Spleen (tissue), 11 donors: ENCODE results near the gene APOBEC3C. TPM values are rescaled to one million over a fixed set of nuclear protein-coding genes. Genes with fewer than 3 reads are reported as not detected.
A peak's percentile ranks its signal among the peaks of the same experiment; 100 is the strongest.
"Not testable (repeated sequence)": the region's sequence is repeated elsewhere in the genome, so short reads cannot be mapped to it uniquely, and the experiment has no call there.

ENCODE experiments used
- DNase-seq: peaks from one replicate; pipeline ENCODE4 v3.0.0-alpha.2; 2020
- H3K27ac ChIP-seq, 8 donors: fragments of 200-600 bp; sonication (generic) in 7 of 8; 1 replicate in 4 of 8; 2 replicates in 4 of 8; pipeline versions ENCODE4 v1.5.0 to v1.8.0; 2016 to 2021; ENCODE audit warnings: inconsistent platforms in 4 of 8, mild to moderate bottlenecking in 4 of 8, moderate library complexity in 1 of 8
- H3K27me3 ChIP-seq, 7 donors: fragments of 200-600 bp; sonication (generic) in 6 of 7; replicated peaks in 1 of 7; 1 replicate in 4 of 7; 2 replicates in 3 of 7; pipeline versions ENCODE4 v1.5.0 to v1.8.0; 2016 to 2021; ENCODE audit warnings: inconsistent platforms in 3 of 7, mild to moderate bottlenecking in 1 of 7
- H3K36me3 ChIP-seq, 6 donors: fragments of 200-600 bp; sonication (generic) in 5 of 6; 1 replicate in 4 of 6; 2 replicates in 2 of 6; pipeline versions ENCODE4 v1.5.0 to v1.8.0; 2016 to 2021; ENCODE audit warnings: inconsistent platforms in 2 of 6
- H3K4me1 ChIP-seq, 6 donors: fragments of 200-600 bp; sonication (generic) in 5 of 6; 1 replicate in 3 of 6; 2 replicates in 3 of 6; pipeline versions ENCODE4 v1.5.0 to v1.8.0; 2016 to 2021; ENCODE audit warnings: inconsistent platforms in 3 of 6
- H3K4me3 ChIP-seq, 8 donors: fragments of 200-600 bp; sonication (generic) in 7 of 8; 1 replicate in 4 of 8; 2 replicates in 4 of 8; pipeline versions ENCODE4 v1.5.0 to v1.8.0; 2016 to 2021; ENCODE audit warnings: inconsistent platforms in 4 of 8, mild to moderate bottlenecking in 4 of 8, moderate library complexity in 2 of 8
- H3K9me3 ChIP-seq, 8 donors: fragments of 200-600 bp; sonication (generic) in 7 of 8; 1 replicate in 4 of 8; 2 replicates in 4 of 8; pipeline versions ENCODE4 v1.5.0 to v1.8.0; 2016 to 2021; ENCODE audit warnings: inconsistent platforms in 4 of 8
- POLR2A ChIP-seq, 3 donors: fragments of 450-650 bp; IDR thresholded peaks; one replicate each; pipeline ENCODE4 v1.5.1; 2017; ENCODE audit warnings: antibody characterized with exemption in 3 of 3, mild to moderate bottlenecking in 1 of 3
- POLR2AphosphoS5 ChIP-seq, 3 donors: sonication (generic); formaldehyde crosslinking; IDR thresholded peaks; one replicate each; pipeline ENCODE4 v1.5.1; 2017; ENCODE audit warnings: antibody characterized with exemption in 3 of 3
- WGBS, 5 donors: extraction: QIAGEN DNeasy Blood & Tissue Kit in 3 of 5; methylation state at CpG; one replicate each; pipeline versions ENCODE4 v1.1.5 to v1.1.7; 2013 to 2018; 5-methylcytosine and 5-hydroxymethylcytosine counted together
- intact Hi-C: fragments of 100-400 bp; cut with DNase I; formaldehyde crosslinking; loops from one replicate; pipeline ENCODE4 v1.15.0; 2023; ENCODE audit warnings: low total_unique reads
- polyA plus RNA-seq, 3 donors: library from polyadenylated mRNA; stranded (reverse); fragments of 200-250 nt; gene quantifications; one replicate each; pipeline ENCODE4 v1.2.1, GENCODE V29; 2013
- total RNA-seq, 7 donors: library from RNA; depleted of rRNA in 3 of 7; stranded (reverse); fragments of >200 nt in 3 of 7; fragmentation: NEBNext Ultra II Directional in 4 of 7; extraction: Animal tissue kit (Norgen Biotek cat#: 25700) in 4 of 7; gene quantifications; one replicate each; pipeline versions ENCODE4 v1.1.0 to v1.2.1, GENCODE V29; 2016 to 2021
- TF ChIP-seq, protein P1 (sequence below), 11 experiments: fragments of 200-600 bp in 7 of 11; fragments of 450-650 bp in 4 of 11; sonication (generic) in 4 of 11; IDR thresholded peaks in 8 of 11; conservative IDR thresholded peaks in 3 of 11; 1 replicate in 7 of 11; 2 replicates in 4 of 11; pipeline versions ENCODE4 v1.4.0 to v1.8.0; 2016 to 2021; ENCODE audit warnings: antibody characterized with exemption in 11 of 11, inconsistent platforms in 4 of 11, mild to moderate bottlenecking in 1 of 11
- donor health status: healthy with polysubstance abuse.
- donor health status: DM: no; HTN: no; CAD: no; lungs with moderate emphysema.
- donor health status: DM: no; HTN: no; CAD: no.
- donor health status: Bipolar disorder and iron deficiency.
- donor health status: healthy.
- donor health status: DM: no; HTN: no; CAD: no.
- donor health status: DM: yes; HTN: yes; CAD: no.

The APOBEC3C gene
- total and polyA plus RNA-seq, 10 donors: 23.5 to 72.4 (median 49.7) TPM

DNA sequence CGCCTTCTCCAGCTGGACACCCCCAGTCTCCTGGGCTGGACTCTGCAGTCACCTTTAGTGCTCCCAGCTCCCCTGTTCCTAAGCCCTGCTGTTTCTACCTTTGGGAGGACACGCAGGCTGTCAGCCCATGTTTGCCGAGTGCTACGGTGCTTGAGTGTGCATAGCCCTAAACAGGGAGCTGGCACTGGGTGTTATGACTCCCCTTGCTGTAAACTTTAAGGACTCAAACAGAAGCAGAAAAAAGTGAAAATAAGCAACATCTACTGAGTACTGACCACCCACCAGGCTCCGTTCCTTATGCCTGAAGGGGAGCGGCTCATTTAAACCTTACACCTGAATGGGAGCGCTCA, 39.3 kb upstream of the APOBEC3C start:
- Histone ChIP-seq H3K27me3 (peaks cover 0 to 23% (median 0%) of the 10 kb centered on the region in 7 donors), H3K27ac (no peak overlapping the region), H3K36me3 (no peaks in the 10 kb centered on the region), H3K4me1 (peaks cover 0 to 24% (median 6%) of the 10 kb centered on the region in 6 donors), H3K9me3 (no peaks in the 10 kb centered on the region), H3K4me3 (no peak overlapping the region)
- 87 to 98% (median 90%) methylated on average over 7 of the region's 7 CpGs; no CpG with 5 or more reads in 1 of the 5 donors for WGBS, 5 donors
- no peak for DNase-seq
- intact Hi-C loops: no loop called here
- TF ChIP-seq, protein P1, sequence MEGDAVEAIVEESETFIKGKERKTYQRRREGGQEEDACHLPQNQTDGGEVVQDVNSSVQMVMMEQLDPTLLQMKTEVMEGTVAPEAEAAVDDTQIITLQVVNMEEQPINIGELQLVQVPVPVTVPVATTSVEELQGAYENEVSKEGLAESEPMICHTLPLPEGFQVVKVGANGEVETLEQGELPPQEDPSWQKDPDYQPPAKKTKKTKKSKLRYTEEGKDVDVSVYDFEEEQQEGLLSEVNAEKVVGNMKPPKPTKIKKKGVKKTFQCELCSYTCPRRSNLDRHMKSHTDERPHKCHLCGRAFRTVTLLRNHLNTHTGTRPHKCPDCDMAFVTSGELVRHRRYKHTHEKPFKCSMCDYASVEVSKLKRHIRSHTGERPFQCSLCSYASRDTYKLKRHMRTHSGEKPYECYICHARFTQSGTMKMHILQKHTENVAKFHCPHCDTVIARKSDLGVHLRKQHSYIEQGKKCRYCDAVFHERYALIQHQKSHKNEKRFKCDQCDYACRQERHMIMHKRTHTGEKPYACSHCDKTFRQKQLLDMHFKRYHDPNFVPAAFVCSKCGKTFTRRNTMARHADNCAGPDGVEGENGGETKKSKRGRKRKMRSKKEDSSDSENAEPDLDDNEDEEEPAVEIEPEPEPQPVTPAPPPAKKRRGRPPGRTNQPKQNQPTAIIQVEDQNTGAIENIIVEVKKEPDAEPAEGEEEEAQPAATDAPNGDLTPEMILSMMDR (IDR thresholded peaks at IDR 0.05 in 8 of 11, conservative IDR thresholded peaks at IDR 0.05 in 3 of 11): no peak
- TF ChIP-seq POLR2AphosphoS5 (IDR thresholded peaks at IDR 0.05) (no peak), POLR2A (IDR thresholded peaks at IDR 0.05) (no peak)

DNA sequence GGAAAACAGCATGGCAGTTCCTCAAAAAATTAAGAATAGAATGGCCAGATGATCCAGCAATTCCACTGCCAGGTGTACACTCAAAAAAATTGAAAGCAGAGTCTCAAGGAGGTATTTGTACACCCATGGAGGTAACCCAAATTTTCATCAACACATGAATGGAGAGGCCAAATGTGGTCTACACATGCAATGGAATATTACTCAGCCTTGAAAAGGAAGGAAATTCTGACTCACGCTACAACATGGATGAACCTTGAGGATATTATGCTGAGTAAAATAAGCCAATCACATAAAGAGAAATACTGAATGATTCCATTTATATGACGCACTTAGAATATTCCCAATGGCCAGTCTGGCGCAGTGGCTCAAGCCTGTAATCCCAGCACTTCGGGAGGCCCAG, 36.8 kb upstream of the APOBEC3C start:
- H3K4me3 ChIP-seq, intact Hi-C loops, H3K9me3 ChIP-seq, H3K36me3 ChIP-seq, H3K27ac ChIP-seq, DNase-seq: not testable (repeated sequence)
- H3K4me1 ChIP-seq: peaks cover 4 to 32% (median 21%) of the 10 kb centered on the region in 6 donors
- peaks cover 0 to 11% (median 0%) of the 10 kb centered on the region in 7 donors for H3K27me3 ChIP-seq
- 85 to 96% (median 95%) methylated on average over 4 of the region's 4 CpGs; no CpG with 5 or more reads in 1 of the 5 donors for WGBS, 5 donors

DNA sequence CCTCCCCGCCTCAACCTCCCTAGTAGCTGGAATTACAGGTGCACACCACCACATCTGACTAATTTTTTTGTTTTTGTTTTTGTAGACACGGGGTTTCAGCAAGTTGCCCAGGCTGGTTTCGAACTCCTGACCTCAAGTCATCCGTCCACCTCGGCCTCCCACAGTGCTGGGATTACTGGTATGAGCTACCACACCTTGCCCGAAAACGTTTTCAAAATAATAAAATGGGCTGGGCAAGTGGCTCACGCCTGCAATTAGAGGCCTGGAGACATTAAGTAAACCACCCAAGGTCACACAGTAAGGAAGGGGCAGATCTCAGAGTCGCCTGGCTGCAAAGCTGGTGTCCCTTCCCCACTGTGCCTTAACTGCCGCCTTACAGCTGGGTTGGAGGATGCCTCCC, 33.5 kb upstream of the APOBEC3C start:
- H3K27me3 ChIP-seq, H3K27ac ChIP-seq, H3K4me3 ChIP-seq, DNase-seq, H3K36me3 ChIP-seq, intact Hi-C loops: not testable (repeated sequence)
- H3K9me3 ChIP-seq: peaks cover 0 to 11% (median 0%) of the 10 kb centered on the region in 8 donors
- WGBS, 5 donors: 78 to 87% (median 81%) methylated on average over 10 of the region's 10 CpGs; no CpG with 5 or more reads in 1 of the 5 donors
- peaks cover 4 to 40% (median 23%) of the 10 kb centered on the region in 6 donors for H3K4me1 ChIP-seq

- H3K27ac ChIP-seq: peak overlapping the region in 6 of 8 donors; percentile 55 to 87 (median 78)
Observed at GRCh38 chr22:38981005-38981991, 32.8 kb upstream of the APOBEC3C start.

More at GRCh38 chr22:38981005-38981991, 32.8 kb upstream of the APOBEC3C start:
- Histone ChIP-seq H3K27me3 (no peaks in the 10 kb centered on the region), H3K36me3 (no peaks in the 10 kb centered on the region), H3K9me3 (peaks cover 0 to 11% (median 0%) of the 10 kb centered on the region in 8 donors), H3K4me1 (peaks cover 4 to 40% (median 23%) of the 10 kb centered on the region in 6 donors), H3K4me3 (peak overlapping the region in 6 of 8 donors; percentile 24 to 71 (median 42))
- 38 to 46% (median 38%) methylated on average over 24 to 27 of the region's 27 CpGs; no CpG with 5 or more reads in 1 of the 5 donors for WGBS, 5 donors
- intact Hi-C loops: no loop called here
- no peak for DNase-seq
- TF ChIP-seq, protein P1 (IDR thresholded peaks at IDR 0.05 in 8 of 11, conservative IDR thresholded peaks at IDR 0.05 in 3 of 11): peak in 2 of 11 experiments; percentile 25 to 41
- TF ChIP-seq POLR2A (IDR thresholded peaks at IDR 0.05) (no peak), POLR2AphosphoS5 (IDR thresholded peaks at IDR 0.05) (no peak)
